Gastrocnemius medialis (tissue), 4 donors: ENCODE measurements around the gene FAM53A. TPM values are rescaled to one million over a fixed set of nuclear protein-coding genes. Genes with fewer than 3 reads are reported as not detected.

Experiments used
- ATAC-seq, 2 donors: fragments of 150-250 bp; one replicate each; pipeline ENCODE4 v1.9.1; 2016
- DNase-seq, 2 donors: peaks; one replicate each; pipeline ENCODE4 v3.0.0-alpha.2; 2019
- H3K27ac ChIP-seq, 4 donors: fragments of 200-600 bp; sonication (generic); 1 replicate in 1 of 4; 2 replicates in 3 of 4; pipeline ENCODE4 v1.5.1; 2016 to 2018; ENCODE audit warnings: mild to moderate bottlenecking in 2 of 4, moderate library complexity in 1 of 4
- H3K27me3 ChIP-seq, 3 donors: fragments of 200-600 bp; sonication (generic) in 2 of 3; 1 replicate in 1 of 3; 2 replicates in 2 of 3; pipeline versions ENCODE4 v1.5.1 to v1.6.0; 2016 to 2019; ENCODE audit warnings: mild to moderate bottlenecking in 1 of 3, moderate library complexity in 1 of 3
- H3K36me3 ChIP-seq, 2 donors: fragments of 200-600 bp; sonication (generic) in 1 of 2; one replicate each; pipeline ENCODE4 v1.5.1; 2017 to 2018
- H3K4me1 ChIP-seq, 2 donors: fragments of 200-600 bp; sonication (generic) in 1 of 2; one replicate each; pipeline ENCODE4 v1.5.1; 2016 to 2017; ENCODE audit warnings: mild to moderate bottlenecking in 2 of 2
- H3K4me3 ChIP-seq, 4 donors: fragments of 200-600 bp; sonication (generic) in 3 of 4; 1 replicate in 1 of 4; 2 replicates in 3 of 4; pipeline ENCODE4 v1.5.1; 2016 to 2019; ENCODE audit warnings: mild to moderate bottlenecking in 2 of 4
- H3K9me3 ChIP-seq, 3 donors: fragments of 200-600 bp; sonication (generic) in 2 of 3; 1 replicate in 1 of 3; 2 replicates in 2 of 3; pipeline ENCODE4 v1.5.1; 2016 to 2019
- CTCF ChIP-seq, 5 experiments: fragments of 450-650 bp in 3 of 5; fragments of 200-600 bp in 2 of 5; sonication (generic) in 2 of 5; IDR thresholded peaks in 4 of 5; conservative IDR thresholded peaks in 1 of 5; 1 replicate in 4 of 5; 2 replicates in 1 of 5; pipeline ENCODE4 v1.5.1; 2016 to 2019; ENCODE audit warnings: antibody characterized with exemption in 5 of 5, mild to moderate bottlenecking in 3 of 5, moderate library complexity in 3 of 5
- POLR2A ChIP-seq, 2 donors: fragments of 450-650 bp; IDR thresholded peaks; one replicate each; pipeline ENCODE4 v1.6.1; 2017; ENCODE audit warnings: antibody characterized with exemption in 2 of 2, mild to moderate bottlenecking in 2 of 2, moderate library complexity in 2 of 2
- in situ Hi-C, 4 donors: fragments of 200-750 bp; cut with MboI; loops; one replicate each; pipeline versions ENCODE4 v1.15.0 to v1.8.0; 2017; ENCODE audit warnings: low sequenced_read_pairs in 4 of 4
- intact Hi-C: fragments of 100-400 bp; cut with DNase I; formaldehyde crosslinking; loops from one replicate; pipeline ENCODE4 v1.15.1; 2023; ENCODE audit warnings: low total_unique reads
- total RNA-seq, 4 donors: library from RNA; depleted of rRNA; stranded (reverse); fragments of >200 nt; gene quantifications; one replicate each; pipeline versions ENCODE4 v1.1.0 to v1.2.3, GENCODE V29; 2016

FAM53A gene
- total RNA-seq, 4 donors from 2014 or later = 1.8 to 5.2 (median 2.8) TPM

- Histone ChIP-seq H3K36me3 (no peaks in the 10 kb centered on the region), H3K4me3 (no peak overlapping the region), H3K27ac (no peak overlapping the region), H3K27me3 (peaks cover 15 to 24% (median 18%) of the 10 kb centered on the region in 3 donors), H3K4me1 (no peaks in the 10 kb centered on the region), H3K9me3 (peaks cover 0 to 6% (median 3%) of the 10 kb centered on the region in 3 donors)
- TF ChIP-seq POLR2A (IDR thresholded peaks at IDR 0.05) (no peak), CTCF (IDR thresholded peaks at IDR 0.05 in 4 of 5, conservative IDR thresholded peaks at IDR 0.05 in 1 of 5) (no peak)
- DNase-seq = no peak
- intact Hi-C loops = no loop called here
- in situ Hi-C loops = no loop called here
- no peak for ATAC-seq
These were observed 87.7 kb downstream of the FAM53A start for GRCh38 chr4:1596393-1596792.

- Histone ChIP-seq H3K36me3 (no peaks in the 10 kb centered on the region), H3K27ac (no peak overlapping the region), H3K9me3 (peaks cover 0 to 11% (median 7%) of the 10 kb centered on the region in 3 donors), H3K27me3 (peaks cover 15 to 27% (median 21%) of the 10 kb centered on the region in 3 donors), H3K4me3 (no peak overlapping the region), H3K4me1 (no peaks in the 10 kb centered on the region)
- in situ Hi-C loops (no loop called here), intact Hi-C loops (no loop called here)
- TF ChIP-seq POLR2A (IDR thresholded peaks at IDR 0.05) (no peak), CTCF (IDR thresholded peaks at IDR 0.05 in 4 of 5, conservative IDR thresholded peaks at IDR 0.05 in 1 of 5) (no peak)
- ATAC-seq (no peak), DNase-seq (no peak)
These were observed 88.3 kb downstream of the FAM53A start for GRCh38 chr4:1595789-1596325.

GRCh38 chr4:1594871-1595788 is 89.0 kb downstream of the FAM53A start:
- Histone ChIP-seq H3K36me3 (no peaks in the 10 kb centered on the region), H3K4me3 (no peak overlapping the region), H3K27me3 (peaks cover 15 to 27% (median 21%) of the 10 kb centered on the region in 3 donors), H3K27ac (no peak overlapping the region), H3K4me1 (no peaks in the 10 kb centered on the region), H3K9me3 (peaks cover 0 to 16% (median 7%) of the 10 kb centered on the region in 3 donors)
- intact Hi-C loops = no loop called here
- TF ChIP-seq CTCF (IDR thresholded peaks at IDR 0.05 in 4 of 5, conservative IDR thresholded peaks at IDR 0.05 in 1 of 5) (no peak), POLR2A (IDR thresholded peaks at IDR 0.05) (no peak)
- DNase-seq = no peak
- in situ Hi-C loops = no loop called here
- no peak for ATAC-seq

- Histone ChIP-seq H3K27ac (no peak overlapping the region), H3K36me3 (no peaks in the 10 kb centered on the region), H3K4me1 (no peaks in the 10 kb centered on the region), H3K9me3 (peaks cover 0 to 18% (median 7%) of the 10 kb centered on the region in 3 donors), H3K4me3 (no peak overlapping the region), H3K27me3 (peaks cover 15 to 27% (median 21%) of the 10 kb centered on the region in 3 donors)
- in situ Hi-C loops (no loop called here), intact Hi-C loops (no loop called here)
- DNase-seq (no peak), ATAC-seq (no peak)
- TF ChIP-seq POLR2A (IDR thresholded peaks at IDR 0.05) (no peak), CTCF (IDR thresholded peaks at IDR 0.05 in 4 of 5, conservative IDR thresholded peaks at IDR 0.05 in 1 of 5) (no peak)
These were observed 90.2 kb downstream of the FAM53A start for GRCh38 chr4:1593881-1594345.
